T-helper 2 cell (primary cell): ENCODE data around the gene ERH.
"Not testable (repeated sequence)": the region's sequence is repeated elsewhere in the genome, so short reads cannot be mapped to it uniquely, and the experiment has no call there.

Experiments used
- DNase-seq, 5 experiments: peaks; one replicate each; pipeline versions ENCODE4 v3.0.0 to v3.0.0-alpha.2; 2012 to 2022
- total RNA-seq, 2 donors: gene quantifications; one replicate each; lab custom pipeline; 2026; lab: John Stamatoyannopoulos, UW

The ERH gene
- 27.1 to 29.9 reads per million in 2 donors for total RNA-seq

- peak; percentile 80 to 98 (median 90) for DNase-seq
Observed at GRCh38 chr14:69398053-69398817, at the start of gene ERH, which contains the start of gene SLC39A9. Gene ERH, minus strand, starts transcription at chr14:69398299. Its CDS starts 66 bp downstream, at chr14:69398233. Gene SLC39A9, plus strand, starts transcription at chr14:69398692. Its CDS starts 678 bp downstream, at chr14:69399370.

GRCh38 chr14:69443296-69443805 lies 45.3 kb upstream of the ERH start:
- no peak for DNase-seq

GRCh38 chr14:69441948-69442347 lies 43.8 kb upstream of the ERH start:
- no peak for DNase-seq

- no peak for DNase-seq
Observed at GRCh38 chr14:69439521-69440270, 41.6 kb upstream of the ERH start.

- DNase-seq: no peak
Observed at GRCh38 chr14:69432364-69432763, 34.3 kb upstream of the ERH start.

GRCh38 chr14:69430306-69430939 lies 32.3 kb upstream of the ERH start:
- no peak for DNase-seq

- DNase-seq: no peak
Observed at GRCh38 chr14:69429643-69430042, 31.5 kb upstream of the ERH start.

GRCh38 chr14:69428289-69428998 lies 30.3 kb upstream of the ERH start:
- DNase-seq: no peak

GRCh38 chr14:69427596-69427995 lies 29.5 kb upstream of the ERH start:
- no peak for DNase-seq

GRCh38 chr14:69424149-69424923 lies 26.2 kb upstream of the ERH start:
- no peak for DNase-seq

GRCh38 chr14:69423279-69423678 lies 25.2 kb upstream of the ERH start:
- no peak for DNase-seq

- DNase-seq: not testable (repeated sequence)
Observed at GRCh38 chr14:69416087-69416486, 18.0 kb upstream of the ERH start.

GRCh38 chr14:69413483-69413882 lies 15.4 kb upstream of the ERH start:
- no peak for DNase-seq

GRCh38 chr14:69408331-69408960 lies 10.3 kb upstream of the ERH start:
- no peak for DNase-seq

GRCh38 chr14:69405762-69406161 lies 7.7 kb upstream of the ERH start:
- no peak for DNase-seq

- no peak for DNase-seq
Observed at GRCh38 chr14:69404883-69405282, 6.8 kb upstream of the ERH start.

GRCh38 chr14:69404478-69404877 lies 6.4 kb upstream of the ERH start:
- DNase-seq: no peak

GRCh38 chr14:69401841-69402240 lies 3.7 kb upstream of the ERH start:
- no peak for DNase-seq

GRCh38 chr14:69400154-69400553 lies 2.1 kb upstream of the ERH start:
- no peak for DNase-seq

GRCh38 chr14:69399750-69400149 lies 1.7 kb upstream of the ERH start:
- DNase-seq: no peak

- DNase-seq: no peak
Observed at GRCh38 chr14:69398818-69399210, 715 bp upstream of the ERH start.
